Psoas muscle (tissue), 8 donors: ENCODE results near the gene TLE3. TPM values are rescaled to one million over a fixed set of nuclear protein-coding genes. Genes with fewer than 3 reads are reported as not detected.

Experiments
- ATAC-seq, 4 donors: fragments of 200-7000 bp; cut with Tn5 transposase; one replicate each; pipeline ENCODE4 v1.9.1; 2020; ENCODE audit warnings: moderate library complexity in 3 of 4, mild to moderate bottlenecking in 2 of 4
- DNase-seq, 2 donors: peaks; one replicate each; pipeline ENCODE4 v3.0.0-alpha.2; 2020
- H3K27ac ChIP-seq: fragments of 200-600 bp; one replicate; pipeline ENCODE4 v1.8.0; 2022
- H3K27me3 ChIP-seq, 3 donors: fragments of 200-600 bp in 1 of 3; one replicate each; pipeline versions ENCODE4 v1.6.1 to v1.8.0; 2013 to 2022; ENCODE audit warnings: low read length in 2 of 3, mild to moderate bottlenecking in 2 of 3, moderate library complexity in 1 of 3; ENCODE audit not compliant: insufficient read depth in 3 of 3
- H3K36me3 ChIP-seq, 2 donors: fragments of 200-600 bp in 1 of 2; one replicate each; pipeline versions ENCODE4 v1.6.1 to v1.8.0; 2013 to 2022; ENCODE audit warnings: low read depth in 1 of 2, mild to moderate bottlenecking in 1 of 2, moderate library complexity in 1 of 2; ENCODE audit not compliant: insufficient read depth in 1 of 2
- H3K4me1 ChIP-seq: fragments of 200-600 bp; one replicate; pipeline ENCODE4 v1.8.0; 2022
- H3K4me3 ChIP-seq: fragments of 200-600 bp; one replicate; pipeline ENCODE4 v1.8.0; 2022; ENCODE audit warnings: mild to moderate bottlenecking
- H3K9me3 ChIP-seq: fragments of 200-600 bp; one replicate; pipeline ENCODE4 v1.8.0; 2022
- CTCF ChIP-seq: fragments of 200-600 bp; IDR thresholded peaks from one replicate; pipeline ENCODE4 v1.8.0; 2022; ENCODE audit warnings: antibody characterized with exemption
- WGBS, 3 donors: extraction: QIAGEN DNeasy Blood & Tissue Kit; methylation state at CpG; one replicate each; pipeline versions ENCODE4 v1.1.6 to v1.1.7; 2013; 5-methylcytosine and 5-hydroxymethylcytosine counted together
- intact Hi-C, 2 donors: fragments of 100-400 bp; cut with DNase I; formaldehyde crosslinking; loops; one replicate each; pipeline versions ENCODE4 v1.11.0 to v1.14.2; 2022
- long read RNA-seq, 2 donors: library from polyadenylated mRNA; unstranded; transcript quantifications; one replicate each; pipeline ENCODE4 v2.0.0, GENCODE V29; 2021
- polyA plus RNA-seq, 3 donors: library from polyadenylated mRNA; stranded (reverse); fragments of 200-250 nt; gene quantifications; one replicate each; pipeline ENCODE4 v1.2.3, GENCODE V29; 2013
- total RNA-seq, 4 donors: library from RNA; stranded (reverse); fragmentation: NEBNext Ultra II Directional in 2 of 4; extraction: Animal tissue kit (Norgen Biotek cat#: 25700) in 2 of 4; gene quantifications; one replicate each; pipeline versions ENCODE4 v1.2.1 to v1.2.4, GENCODE V29; 2021 to 2023
- donor health status: healthy with polysubstance abuse.
- donor health status: DM: no; HTN: no; CAD: no; lungs with moderate emphysema.
- donor health status: Bipolar disorder and iron deficiency.
- donor health status: healthy.
- donor health status: DM: yes; HTN: yes; CAD: no.
- donor health status: DM: no; HTN: no; CAD: no.
- donor health status: DM: no; HTN: no; CAD: no.
- donor health status: DM: yes; HTN: yes; CAD: no.

The TLE3 gene
- total RNA-seq, result 10 to 100 TPM; 10.8 to 59.9 (median 18.6) TPM
- 1 to 10 TPM; 4.3 to 9.6 (median 4.8) TPM for polyA plus RNA-seq
- long read RNA-seq, donor 1, partial matches to known transcripts, result 7 of 13 reads
- long read RNA-seq, donor 1, other reads (novel, unspliced or antisense), result 5 of 13 reads
- long read RNA-seq, donor 2, partial matches to known transcripts, result 1 of 4 reads
- long read RNA-seq, donor 2, other reads (novel, unspliced or antisense), result 3 of 4 reads

GRCh38 chr15:70097321-70098152 is at the start of gene TLE3:
TLE3 (minus strand) TSS chr15:70097917; CDS start chr15:70096798, 1,119 bp downstream.
- ATAC-seq (peak; percentile 57 to 68 (median 62)), DNase-seq (peak; percentile 98 to 99)
- intact Hi-C loops, result loop anchor here in 1 of 2 donors (2.0 to 10.0 kb wide), 6 partner anchors 35 to 523 kb away; no protein-coding TSS in a partner anchor
- TF ChIP-seq CTCF, result peak; percentile 42
- no peaks in the 10 kb centered on the region for H3K27me3 ChIP-seq
- H3K9me3 ChIP-seq, result no peaks in the 10 kb centered on the region
- peak within 1 kb of the TSS; percentile 97 for H3K27ac ChIP-seq
- H3K4me3 ChIP-seq, result peak within 1 kb of the TSS; percentile 95
- WGBS, 3 donors, result 0 to 1% (median 0%) methylated on average over 57 to 77 of the region's 77 CpGs
- H3K4me1 ChIP-seq, result peaks cover 60% of the 10 kb centered on the region
- H3K36me3 ChIP-seq, result peaks cover 0 to 7% of the 10 kb centered on the region in 2 donors

- 86 to 92% (median 88%) methylated on average over 8 of the region's 8 CpGs for WGBS, 3 donors
- no peaks in the 10 kb centered on the region for H3K9me3 ChIP-seq
- H3K27ac ChIP-seq, result no peak overlapping the region
- no peak overlapping the region for H3K4me3 ChIP-seq
- H3K36me3 ChIP-seq, result no peaks in the 10 kb centered on the region
- H3K27me3 ChIP-seq, result peaks cover 0 to 3% (median 0%) of the 10 kb centered on the region in 3 donors
- no peak for TF ChIP-seq CTCF
- peak in 1 of 2 donors; percentile 19 for DNase-seq
- H3K4me1 ChIP-seq, result peaks cover 3% of the 10 kb centered on the region
- intact Hi-C loops, result no loop called here
- no peak for ATAC-seq
Observed at GRCh38 chr15:70147178-70147760, 49.6 kb upstream of the TLE3 start.

GRCh38 chr15:70146771-70147170 is 49.1 kb upstream of the TLE3 start:
- H3K36me3 ChIP-seq, result no peaks in the 10 kb centered on the region
- H3K4me1 ChIP-seq, result peaks cover 3% of the 10 kb centered on the region
- intact Hi-C loops, result no loop called here
- no peak overlapping the region for H3K4me3 ChIP-seq
- no peak for DNase-seq
- H3K27ac ChIP-seq, result no peak overlapping the region
- 90 to 98% (median 96%) methylated on average over 5 of the region's 5 CpGs for WGBS, 3 donors
- TF ChIP-seq CTCF, result no peak
- peaks cover 0 to 3% (median 0%) of the 10 kb centered on the region in 3 donors for H3K27me3 ChIP-seq
- H3K9me3 ChIP-seq, result no peaks in the 10 kb centered on the region
- ATAC-seq, result no peak

- DNase-seq (no peak), ATAC-seq (no peak)
- H3K27me3 ChIP-seq, result peaks cover 0 to 3% (median 0%) of the 10 kb centered on the region in 3 donors
- no peaks in the 10 kb centered on the region for H3K9me3 ChIP-seq
- intact Hi-C loops, result no loop called here
- H3K4me1 ChIP-seq, result peaks cover 3% of the 10 kb centered on the region
- no peak overlapping the region for H3K27ac ChIP-seq
- H3K4me3 ChIP-seq, result no peak overlapping the region
- no peak for TF ChIP-seq CTCF
- no peaks in the 10 kb centered on the region for H3K36me3 ChIP-seq
Observed at GRCh38 chr15:70146162-70146561, 48.4 kb upstream of the TLE3 start.
